Measurements from ENCODE around the gene TAF15.

TAF15 gene

DNA sequence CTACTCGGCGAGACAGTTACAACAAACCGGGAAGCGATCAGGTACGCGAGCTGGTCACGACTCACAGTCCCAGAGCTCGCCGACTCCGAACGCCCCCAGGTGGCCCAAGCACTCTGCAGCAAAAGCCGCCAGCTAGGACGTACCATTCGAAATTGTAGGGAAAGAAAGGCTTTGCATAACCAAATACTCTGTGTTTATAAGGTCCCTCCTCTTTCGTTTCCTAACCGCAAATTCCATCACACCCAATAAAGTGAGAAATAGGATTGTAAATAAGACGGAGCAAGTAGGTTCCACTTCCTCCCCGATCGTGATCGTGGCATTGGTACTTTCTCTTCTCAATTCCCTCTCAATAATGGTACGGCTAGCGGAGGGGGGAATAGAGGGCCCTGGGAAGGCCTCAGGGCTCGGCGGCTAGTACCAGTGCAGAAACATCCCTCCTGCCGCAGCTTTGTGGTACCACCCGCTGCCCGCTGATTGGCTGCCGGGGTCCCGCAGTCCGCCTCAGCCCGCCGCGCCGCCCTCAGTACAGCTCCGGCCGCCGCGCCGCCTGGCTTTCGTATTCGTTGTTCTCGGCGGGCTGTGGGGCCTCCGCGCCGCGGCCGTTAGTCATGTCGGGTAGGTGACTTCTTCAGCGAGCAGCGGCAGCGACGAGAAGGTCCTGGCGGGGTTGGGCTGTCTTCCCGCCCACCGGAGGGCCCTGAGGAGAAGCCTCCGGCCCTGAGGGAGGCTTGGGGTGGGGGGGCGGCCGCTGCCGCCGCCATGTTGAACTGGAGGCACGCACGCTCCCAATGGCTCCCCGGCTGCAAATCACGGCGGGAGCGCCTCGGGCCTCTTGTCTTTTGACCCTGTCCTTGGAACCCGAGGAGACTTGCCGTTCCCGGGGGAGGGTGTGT is at the start of gene TAF15:
TAF15 (plus strand) TSS at position 523 of the 893 bp plus-strand sequence; CDS start at position 609, 86 bp downstream.
- Histone ChIP-seq H3K27me3 (ENCODE audit: control insufficient read depth, insufficient read depth, low read length) (no peaks in the 10 kb centered on the region), H3K4me3 (ENCODE audit: low read depth, low read length) (peak within 1 kb of the TSS; percentile 98), H3K4me1 (ENCODE audit: control insufficient read depth, insufficient read depth, low read length) (peaks cover 26% of the 10 kb centered on the region), H3K9me3 (ENCODE audit: control insufficient read depth, insufficient read depth, low read length) (no peaks in the 10 kb centered on the region), H3K9ac (ENCODE audit: low read depth, low read length) (peak within 1 kb of the TSS; percentile 92), H3K27ac (ENCODE audit: low read depth, low read length) (peak within 1 kb of the TSS; percentile 96), H3K36me3 (ENCODE audit: control insufficient read depth, insufficient read depth, low read length) (peaks cover 14% of the 10 kb centered on the region)

DNA sequence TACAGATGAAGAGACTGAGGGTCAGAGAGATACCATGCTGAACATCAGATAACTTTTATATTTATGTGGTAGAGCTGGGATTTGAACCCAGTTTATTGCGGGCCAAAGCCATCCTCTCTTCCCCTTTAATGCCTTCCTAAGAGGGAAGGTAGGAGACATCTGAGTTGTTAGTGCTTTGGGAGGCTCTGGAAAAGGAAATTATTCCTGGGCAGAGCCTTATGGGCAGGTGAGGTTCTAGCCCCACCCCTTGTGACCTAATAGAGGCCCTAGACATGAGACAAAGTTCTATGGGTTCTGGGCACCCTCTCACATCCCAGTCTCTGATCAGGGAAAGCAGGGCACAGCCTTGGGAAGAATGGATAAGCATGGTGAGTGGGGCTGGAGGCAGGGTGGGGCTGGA is 48.7 kb upstream of the TAF15 start, which contains the start of gene C17orf50:
C17orf50 (plus strand) TSS at position 301 of the 400 bp plus-strand sequence; CDS start at position 356, 55 bp downstream.
- Histone ChIP-seq H3K4me1 (ENCODE audit: control insufficient read depth, insufficient read depth, low read length) (no peaks in the 10 kb centered on the region), H3K27ac (ENCODE audit: low read depth, low read length) (no peak within 1 kb of the TSS), H3K9me3 (ENCODE audit: control insufficient read depth, insufficient read depth, low read length) (no peaks in the 10 kb centered on the region), H3K9ac (ENCODE audit: low read depth, low read length) (no peak within 1 kb of the TSS), H3K36me3 (ENCODE audit: control insufficient read depth, insufficient read depth, low read length) (no peaks in the 10 kb centered on the region), H3K27me3 (ENCODE audit: control insufficient read depth, insufficient read depth, low read length) (peaks cover 8% of the 10 kb centered on the region), H3K4me3 (ENCODE audit: low read depth, low read length) (no peak within 1 kb of the TSS)

DNA sequence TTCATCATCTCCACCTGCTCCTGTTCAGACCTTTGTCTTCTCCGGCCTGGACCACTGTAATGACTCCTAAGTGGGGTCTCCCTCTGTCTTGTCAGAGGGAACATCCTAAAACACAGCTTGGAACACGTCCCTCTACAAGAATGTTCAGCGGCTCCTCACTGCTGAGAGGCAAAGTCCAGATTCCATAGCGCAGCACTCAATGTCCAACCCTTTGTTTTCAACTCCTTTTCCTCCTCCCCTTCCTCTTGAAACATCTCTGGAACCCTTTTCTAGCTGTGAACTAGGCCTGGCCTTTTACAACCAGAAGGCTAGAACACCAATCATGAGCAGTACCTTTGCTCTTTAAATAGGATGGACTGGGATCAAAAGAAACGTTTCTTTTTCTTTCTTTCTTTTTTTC is 47.7 kb upstream of the TAF15 start:
- Histone ChIP-seq H3K27ac (ENCODE audit: low read depth, low read length) (no peak overlapping the region), H3K4me3 (ENCODE audit: low read depth, low read length) (no peak overlapping the region), H3K9me3 (ENCODE audit: control insufficient read depth, insufficient read depth, low read length) (no peaks in the 10 kb centered on the region), H3K36me3 (ENCODE audit: control insufficient read depth, insufficient read depth, low read length) (no peaks in the 10 kb centered on the region), H3K4me1 (ENCODE audit: control insufficient read depth, insufficient read depth, low read length) (no peaks in the 10 kb centered on the region), H3K9ac (ENCODE audit: low read depth, low read length) (no peak overlapping the region), H3K27me3 (ENCODE audit: control insufficient read depth, insufficient read depth, low read length) (peaks cover 8% of the 10 kb centered on the region)

DNA sequence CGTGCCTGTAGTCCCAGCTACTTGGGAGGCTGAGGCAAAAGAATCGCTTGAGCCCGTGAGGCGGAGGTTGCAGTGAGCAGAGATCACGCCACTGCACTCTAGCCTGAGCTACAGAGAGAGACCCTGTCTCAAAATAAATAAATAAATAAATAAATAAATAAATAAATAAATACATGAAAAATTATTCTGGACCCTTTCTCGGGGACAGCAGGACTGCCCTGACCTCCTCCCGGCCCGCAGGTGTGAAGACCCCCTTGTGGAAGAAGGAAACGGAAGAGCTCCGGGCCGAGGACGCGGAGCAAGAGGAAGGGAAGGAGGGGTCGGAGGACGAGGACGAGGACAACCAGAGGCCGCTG is 45.5 kb upstream of the TAF15 start:
- H3K4me3 ChIP-seq (ENCODE audit: low read depth, low read length), result peak overlapping the region; percentile 69; the same call in 1 of the 2 replicates
- no peaks in the 10 kb centered on the region for H3K36me3 ChIP-seq (ENCODE audit: control insufficient read depth, insufficient read depth, low read length)
- H3K9me3 ChIP-seq (ENCODE audit: control insufficient read depth, insufficient read depth, low read length), result no peaks in the 10 kb centered on the region
- H3K4me1 ChIP-seq (ENCODE audit: control insufficient read depth, insufficient read depth, low read length), result no peaks in the 10 kb centered on the region
- no peak overlapping the region for H3K9ac ChIP-seq (ENCODE audit: low read depth, low read length)
- H3K27me3 ChIP-seq (ENCODE audit: control insufficient read depth, insufficient read depth, low read length), result peaks cover 8% of the 10 kb centered on the region
- H3K27ac ChIP-seq (ENCODE audit: low read depth, low read length), result no peak overlapping the region

DNA sequence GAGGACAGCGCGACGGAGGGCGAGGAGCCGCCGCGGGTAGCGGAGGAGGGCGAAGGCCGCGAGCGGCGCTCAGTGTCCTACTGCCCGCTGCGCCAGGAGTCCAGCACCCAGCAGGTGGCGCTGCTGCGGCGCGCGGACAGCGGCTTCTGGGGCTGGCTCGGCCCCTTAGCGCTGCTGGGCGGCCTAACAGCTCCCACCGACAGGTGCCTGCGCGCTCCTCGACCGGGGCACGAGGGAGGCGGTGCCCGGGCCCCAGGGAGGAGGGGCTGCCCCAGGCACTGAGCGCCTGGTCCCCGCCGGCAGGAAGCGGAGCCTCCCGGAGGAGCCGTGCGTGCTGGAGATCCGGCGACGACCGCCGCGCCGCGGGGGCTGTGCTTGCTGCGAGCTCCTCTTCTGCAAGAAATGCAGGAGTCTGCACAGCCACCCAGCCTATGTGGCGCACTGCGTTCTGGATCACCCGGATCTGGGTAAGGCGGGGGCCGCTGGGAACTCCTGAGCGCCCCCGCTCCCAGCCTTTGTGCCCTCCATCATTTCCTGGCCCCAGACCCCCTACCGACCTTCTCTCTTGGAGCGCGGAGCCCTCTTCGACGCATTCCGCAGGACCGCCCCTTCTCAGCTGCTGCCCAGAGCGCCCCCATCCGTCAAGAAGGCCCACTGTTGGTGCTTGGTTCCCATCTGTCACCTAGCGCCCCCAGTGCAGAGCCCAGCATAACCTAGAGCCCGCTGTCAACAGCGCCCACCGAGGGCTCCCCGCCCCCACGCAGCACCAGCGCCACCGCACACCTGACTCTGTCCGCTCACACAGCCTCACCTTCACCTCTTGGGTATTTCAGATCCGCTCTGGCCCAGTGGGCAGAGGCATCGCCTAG is 44.9 kb upstream of the TAF15 start:
- Histone ChIP-seq H3K9ac (ENCODE audit: low read depth, low read length) (no peak overlapping the region; the same call in 1 of the 2 replicates), H3K4me1 (ENCODE audit: control insufficient read depth, insufficient read depth, low read length) (no peaks in the 10 kb centered on the region), H3K9me3 (ENCODE audit: control insufficient read depth, insufficient read depth, low read length) (no peaks in the 10 kb centered on the region), H3K4me3 (ENCODE audit: low read depth, low read length) (peak overlapping the region; percentile 69), H3K27ac (ENCODE audit: low read depth, low read length) (no peak overlapping the region), H3K36me3 (ENCODE audit: control insufficient read depth, insufficient read depth, low read length) (no peaks in the 10 kb centered on the region), H3K27me3 (ENCODE audit: control insufficient read depth, insufficient read depth, low read length) (peaks cover 11% of the 10 kb centered on the region)

DNA sequence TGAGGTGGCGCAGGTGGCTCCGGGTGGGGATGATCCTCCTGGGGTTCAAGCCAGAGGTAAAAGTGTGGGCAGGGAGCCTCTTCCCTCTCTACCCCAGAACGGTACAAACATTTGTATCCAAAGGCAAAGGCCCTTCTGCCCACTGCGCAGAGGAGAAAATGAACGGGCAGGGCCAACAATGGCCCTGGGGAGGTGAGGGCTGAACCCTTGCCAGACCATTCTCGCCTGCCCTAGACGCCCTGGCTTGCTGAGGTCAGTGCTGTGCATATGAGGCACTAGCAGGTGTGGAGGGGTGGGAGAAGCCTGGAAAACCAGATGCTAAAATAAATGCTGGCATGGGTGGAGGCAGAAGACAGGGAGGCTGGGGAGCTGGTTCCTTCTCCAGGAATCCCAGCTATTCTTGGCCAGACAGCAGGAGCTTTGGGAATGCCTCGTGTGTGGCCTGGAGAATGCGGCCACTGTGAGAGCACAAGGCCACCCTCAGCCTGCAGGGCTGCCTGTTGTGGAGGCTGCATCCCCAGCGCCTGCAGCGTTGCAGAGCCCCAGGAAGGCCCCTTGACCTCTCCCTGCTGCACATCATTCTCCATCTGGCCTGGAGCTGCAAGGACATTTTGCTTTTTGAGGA is 44.1 kb upstream of the TAF15 start:
- Histone ChIP-seq H3K9me3 (ENCODE audit: control insufficient read depth, insufficient read depth, low read length) (no peaks in the 10 kb centered on the region), H3K27ac (ENCODE audit: low read depth, low read length) (no peak overlapping the region), H3K4me1 (ENCODE audit: control insufficient read depth, insufficient read depth, low read length) (no peaks in the 10 kb centered on the region), H3K4me3 (ENCODE audit: low read depth, low read length) (0 out of 2 replicates have a peak overlapping the region, but pooled peaks have one; percentile 69), H3K9ac (ENCODE audit: low read depth, low read length) (no peak overlapping the region), H3K36me3 (ENCODE audit: control insufficient read depth, insufficient read depth, low read length) (no peaks in the 10 kb centered on the region), H3K27me3 (ENCODE audit: control insufficient read depth, insufficient read depth, low read length) (peaks cover 11% of the 10 kb centered on the region)

DNA sequence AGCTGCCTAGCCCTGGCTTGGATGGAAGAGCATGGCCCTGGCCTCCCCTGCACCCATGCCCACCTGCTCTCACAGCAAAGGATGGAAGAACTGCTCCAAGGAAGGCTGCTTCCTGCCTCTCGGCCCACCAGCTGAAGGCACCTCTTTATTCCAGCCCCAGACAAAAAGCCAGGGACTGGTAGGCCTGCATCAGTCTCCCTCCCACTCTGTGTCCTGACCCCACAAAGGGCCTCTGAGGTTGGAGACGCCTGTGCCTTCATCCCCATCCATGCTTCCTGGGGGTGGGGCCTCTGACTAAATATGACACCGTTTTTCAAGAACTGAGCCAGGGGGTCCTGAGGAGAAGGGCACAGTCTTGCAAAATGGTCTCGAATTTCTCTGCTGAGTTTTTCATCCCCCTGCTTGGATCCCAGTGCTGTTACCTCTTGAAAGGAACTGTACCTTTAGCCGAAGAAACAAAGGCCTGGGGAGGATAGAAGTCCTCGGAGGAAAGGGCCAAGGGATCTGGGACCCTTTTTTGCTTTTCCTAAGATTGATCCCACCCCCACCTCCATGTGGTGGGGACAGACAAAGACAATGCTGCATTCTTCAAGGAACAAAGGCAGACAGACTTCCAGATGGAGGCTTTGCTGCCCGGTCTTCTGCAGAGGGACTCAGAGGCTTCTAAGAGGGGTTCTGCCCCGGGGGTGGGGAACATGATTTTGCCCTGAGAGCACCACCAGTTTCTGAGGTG is 43.4 kb upstream of the TAF15 start:
- Histone ChIP-seq H3K27me3 (ENCODE audit: control insufficient read depth, insufficient read depth, low read length) (peaks cover 11% of the 10 kb centered on the region), H3K9ac (ENCODE audit: low read depth, low read length) (no peak overlapping the region), H3K4me1 (ENCODE audit: control insufficient read depth, insufficient read depth, low read length) (no peaks in the 10 kb centered on the region), H3K36me3 (ENCODE audit: control insufficient read depth, insufficient read depth, low read length) (no peaks in the 10 kb centered on the region), H3K9me3 (ENCODE audit: control insufficient read depth, insufficient read depth, low read length) (no peaks in the 10 kb centered on the region), H3K4me3 (ENCODE audit: low read depth, low read length) (no peak overlapping the region), H3K27ac (ENCODE audit: low read depth, low read length) (no peak overlapping the region)

DNA sequence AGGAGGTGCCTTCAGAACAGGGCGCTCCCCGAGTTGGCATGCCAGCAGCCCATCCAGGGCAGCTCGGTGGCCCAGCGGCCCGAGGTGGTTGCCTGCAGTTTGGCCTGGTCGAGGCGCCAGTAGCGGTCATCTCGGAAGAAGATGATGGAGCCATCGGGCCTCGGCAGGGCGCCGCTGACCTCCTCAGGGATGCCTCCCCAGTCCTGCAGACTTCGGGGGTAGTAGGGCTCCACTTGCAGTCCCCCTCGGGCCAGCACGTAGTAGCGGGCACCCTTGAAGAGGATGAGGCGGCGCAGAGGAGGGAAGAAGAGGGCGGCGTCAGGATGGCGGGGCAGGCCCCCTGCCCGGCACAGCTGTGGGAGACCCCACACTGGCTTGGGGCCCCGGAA is 42.8 kb upstream of the TAF15 start:
- no peaks in the 10 kb centered on the region for H3K4me1 ChIP-seq (ENCODE audit: control insufficient read depth, insufficient read depth, low read length)
- no peak overlapping the region for H3K4me3 ChIP-seq (ENCODE audit: low read depth, low read length)
- no peaks in the 10 kb centered on the region for H3K9me3 ChIP-seq (ENCODE audit: control insufficient read depth, insufficient read depth, low read length)
- no peak overlapping the region for H3K27ac ChIP-seq (ENCODE audit: low read depth, low read length)
- H3K36me3 ChIP-seq (ENCODE audit: control insufficient read depth, insufficient read depth, low read length), result no peaks in the 10 kb centered on the region
- peaks cover 11% of the 10 kb centered on the region for H3K27me3 ChIP-seq (ENCODE audit: control insufficient read depth, insufficient read depth, low read length)
- no peak overlapping the region for H3K9ac ChIP-seq (ENCODE audit: low read depth, low read length)

DNA sequence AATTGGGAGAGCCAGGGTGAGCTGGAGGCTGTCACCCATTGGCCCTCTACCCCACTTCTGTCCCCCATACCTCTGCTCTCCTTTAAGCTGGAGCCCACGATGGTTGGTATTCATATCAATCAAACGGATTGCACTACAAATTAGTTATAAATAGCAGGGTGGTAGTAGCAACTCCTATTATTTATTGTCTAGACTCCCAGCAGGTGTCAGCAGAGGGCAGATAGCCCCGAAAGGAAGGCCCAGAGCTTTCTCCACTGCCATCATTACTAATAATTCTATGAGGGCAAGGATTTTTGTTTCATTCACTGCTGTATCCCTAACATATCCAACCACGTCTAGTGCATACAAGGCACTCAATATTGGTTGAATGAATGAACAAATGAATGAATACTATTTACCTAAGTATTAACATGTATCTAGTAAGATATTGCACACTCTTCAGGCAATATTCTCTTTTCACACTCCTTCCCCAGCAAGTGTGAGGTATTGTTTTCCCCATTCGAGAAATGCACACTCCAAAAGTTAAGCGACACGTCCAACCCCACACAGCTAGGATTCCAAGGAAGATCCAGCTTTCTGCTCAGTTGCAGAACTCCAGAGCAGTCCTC is 42.3 kb upstream of the TAF15 start:
- H3K27me3 ChIP-seq (ENCODE audit: control insufficient read depth, insufficient read depth, low read length), result peaks cover 11% of the 10 kb centered on the region
- H3K9me3 ChIP-seq (ENCODE audit: control insufficient read depth, insufficient read depth, low read length), result no peaks in the 10 kb centered on the region
- H3K4me3 ChIP-seq (ENCODE audit: low read depth, low read length), result no peak overlapping the region
- H3K4me1 ChIP-seq (ENCODE audit: control insufficient read depth, insufficient read depth, low read length), result no peaks in the 10 kb centered on the region
- H3K27ac ChIP-seq (ENCODE audit: low read depth, low read length), result no peak overlapping the region
- H3K9ac ChIP-seq (ENCODE audit: low read depth, low read length), result no peak overlapping the region
- H3K36me3 ChIP-seq (ENCODE audit: control insufficient read depth, insufficient read depth, low read length), result no peaks in the 10 kb centered on the region

DNA sequence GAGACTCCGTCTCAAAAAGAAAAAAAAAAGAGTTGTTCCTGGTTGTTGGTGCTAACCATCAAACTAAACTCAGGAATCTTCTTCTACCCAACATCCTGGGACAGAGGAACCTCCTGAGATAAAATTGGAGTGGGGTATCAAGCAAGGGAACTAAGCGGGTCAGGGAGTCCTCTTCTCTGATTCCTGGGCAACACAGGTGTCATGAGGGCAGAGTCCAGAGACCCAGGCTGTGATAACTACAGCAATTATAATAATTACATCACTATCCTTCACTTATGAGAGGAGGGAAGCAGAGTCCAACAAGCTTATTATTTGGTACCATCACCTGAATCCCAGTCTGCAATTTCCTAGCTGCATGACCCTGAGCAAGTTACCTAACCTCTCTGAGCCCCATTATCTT is 40.5 kb upstream of the TAF15 start:
- H3K9me3 ChIP-seq (ENCODE audit: control insufficient read depth, insufficient read depth, low read length), result no peaks in the 10 kb centered on the region
- H3K36me3 ChIP-seq (ENCODE audit: control insufficient read depth, insufficient read depth, low read length), result no peaks in the 10 kb centered on the region
- peaks cover 11% of the 10 kb centered on the region for H3K27me3 ChIP-seq (ENCODE audit: control insufficient read depth, insufficient read depth, low read length)
- no peak overlapping the region for H3K9ac ChIP-seq (ENCODE audit: low read depth, low read length)
- no peak overlapping the region for H3K4me3 ChIP-seq (ENCODE audit: low read depth, low read length)
- no peak overlapping the region for H3K27ac ChIP-seq (ENCODE audit: low read depth, low read length)
- no peaks in the 10 kb centered on the region; the same call in 1 of the 2 replicates for H3K4me1 ChIP-seq (ENCODE audit: control insufficient read depth, insufficient read depth, low read length)

Data from HUES48 (cell line).